HepG2 (cell line): ENCODE results near the gene MAN1A2. TPM values are rescaled to one million over a fixed set of nuclear protein-coding genes. Genes with fewer than 3 reads are reported as not detected.

ENCODE experiments used
- CREM ChIP-seq, 2 experiments: sonication (generic) in 1 of 2; formaldehyde crosslinking in 1 of 2; IDR thresholded peaks; 2 replicates each; pipeline versions ENCODE4 v1.4.0 to v1.6.1; 2016 to 2020; ENCODE audit warnings: antibody characterized with exemption in 1 of 2, mild to moderate bottlenecking in 1 of 2, missing genetic modification reagents in 1 of 2
- KLF16 ChIP-seq, 2 experiments: sonication (generic) in 1 of 2; formaldehyde crosslinking in 1 of 2; IDR thresholded peaks; 2 replicates each; pipeline versions ENCODE4 v1.6.1 to v1.8.0; 2016 to 2023; ENCODE audit warnings: missing genetic modification reagents in 2 of 2, missing compliant biosample characterization in 1 of 2
- MED8 ChIP-seq: sonication (generic); formaldehyde crosslinking; IDR thresholded peaks from 2 replicates; pipeline ENCODE4 v1.8.1; 2023; ENCODE audit warnings: mild to moderate bottlenecking, missing genetic modification reagents; ENCODE audit not compliant: insufficient replicate concordance
- MYC ChIP-seq: sonication (generic); formaldehyde crosslinking; IDR thresholded peaks from 2 replicates; pipeline ENCODE4 v1.9.0; 2021; ENCODE audit warnings: missing genetic modification reagents, borderline replicate concordance
- U2AF1 ChIP-seq: fragments of 200-400 bp; formaldehyde crosslinking; optimal IDR thresholded peaks from 2 replicates; pipeline ENCODE3; 2017; ENCODE audit warnings: mild to moderate bottlenecking, low read depth, low read length
- YEATS4 ChIP-seq: sonication (generic); formaldehyde crosslinking; IDR thresholded peaks from 2 replicates; pipeline ENCODE4 v1.4.0; 2020; ENCODE audit warnings: missing genetic modification reagents, borderline replicate concordance
- ZNF331 ChIP-seq: sonication (generic); formaldehyde crosslinking; IDR thresholded peaks from 2 replicates; pipeline ENCODE4 v1.4.0; 2020; ENCODE audit warnings: missing genetic modification reagents
- ZNF746 ChIP-seq: sonication (generic); formaldehyde crosslinking; IDR thresholded peaks from 2 replicates; pipeline ENCODE4 v1.8.0; 2022; ENCODE audit warnings: mild to moderate bottlenecking, missing genetic modification reagents
- polyA plus RNA-seq, 8 experiments: library from polyadenylated mRNA; depleted of rRNA in 3 of 8; stranded (reverse) in 7 of 8; unstranded in 1 of 8; fragments of >200 nt; fragmentation: Illumina TruSeq in 4 of 8; extraction: Trizol in 4 of 8; gene quantifications; 2 replicates each; pipeline versions ENCODE4 v1.2.1 to v1.2.3, GENCODE V29; 2011 to 2016; ENCODE audit warnings: low read depth in 4 of 8, missing spikeins in 1 of 8, mixed read lengths in 1 of 8; ENCODE audit not compliant: insufficient read depth in 1 of 8
- total RNA-seq, 5 experiments: library from RNA; depleted of rRNA; stranded (reverse); fragments of >200 nt; fragmentation: Illumina TruSeq; extraction: Trizol; gene quantifications; 2 replicates each; pipeline ENCODE4 v1.2.3, GENCODE V29; 2016; ENCODE audit warnings: low read depth in 1 of 5
- TF ChIP-seq, protein P1 (sequence below): IDR thresholded peaks from 2 replicates; pipeline ENCODE4 v1.4.0; 2020; ENCODE audit warnings: mild to moderate bottlenecking, missing genetic modification reagents
- TF ChIP-seq, protein P2 (sequence below): sonication (generic); formaldehyde crosslinking; IDR thresholded peaks from 2 replicates; pipeline ENCODE4 v1.4.0; 2020; ENCODE audit warnings: missing genetic modification reagents
- TF ChIP-seq, protein P3 (sequence below): sonication (generic); formaldehyde crosslinking; IDR thresholded peaks from 2 replicates; pipeline ENCODE4 v1.8.0; 2022; ENCODE audit warnings: low read depth, missing genetic modification reagents
- TF ChIP-seq, protein P4 (sequence below): sonication (generic); formaldehyde crosslinking; IDR thresholded peaks from 2 replicates; pipeline ENCODE4 v1.5.1; 2020; ENCODE audit warnings: missing genetic modification reagents, mild to moderate bottlenecking, borderline replicate concordance

MAN1A2 gene
- total and polyA plus RNA-seq, 2 of the 13 experiments (the other 11 are each of a cell fraction or from before 2014, with no cell fraction given): 8.0 to 19.9 TPM

DNA sequence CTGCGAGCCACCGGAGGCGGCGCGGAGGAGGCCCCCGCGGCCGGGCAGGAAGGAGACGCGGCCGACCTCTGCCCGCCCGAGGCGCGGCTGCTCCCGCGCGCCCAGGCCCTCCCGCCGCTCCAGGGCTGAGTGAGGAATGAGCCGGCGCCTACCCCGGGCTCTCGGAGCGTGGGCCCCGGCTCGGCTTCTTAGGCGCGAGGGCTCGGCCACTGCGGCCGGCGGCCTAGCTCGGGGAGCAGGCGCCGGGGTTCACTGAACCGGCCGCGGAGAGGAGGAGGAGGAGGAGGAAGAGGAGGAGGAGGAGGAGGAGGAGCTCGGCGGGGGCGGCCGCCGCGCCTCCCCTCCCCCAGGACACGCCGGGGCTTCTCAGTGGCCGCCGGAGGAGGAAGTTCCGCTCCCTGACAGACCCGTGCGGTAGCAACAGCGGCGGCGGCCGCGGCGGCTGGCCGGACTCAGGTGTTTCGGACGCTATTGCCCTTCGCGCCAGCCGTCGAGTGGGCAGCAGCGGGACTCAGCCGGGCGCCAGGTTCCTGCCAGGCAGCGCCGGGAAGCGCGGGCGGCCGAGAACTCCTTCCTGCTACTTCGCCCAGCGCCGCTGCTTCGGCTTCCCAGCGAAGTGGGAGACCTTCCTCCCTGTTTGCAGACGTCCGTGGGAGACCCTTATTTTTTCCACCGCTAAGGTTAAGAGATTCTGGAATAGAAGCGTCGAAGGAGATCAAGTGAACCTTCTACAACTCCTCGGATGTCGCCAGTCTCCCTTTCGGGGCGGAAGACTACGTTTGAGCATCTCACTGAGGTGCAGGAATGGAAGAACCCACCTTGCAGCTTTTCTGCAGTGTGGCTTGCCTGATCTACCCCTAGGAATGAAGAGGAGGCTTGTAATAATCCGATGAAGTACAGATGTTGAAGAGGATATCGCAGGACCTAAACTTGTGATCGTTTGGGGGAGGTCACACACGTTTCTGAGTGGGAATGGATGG, at the start of gene MAN1A2 (continued):
- TF ChIP-seq, protein P1, sequence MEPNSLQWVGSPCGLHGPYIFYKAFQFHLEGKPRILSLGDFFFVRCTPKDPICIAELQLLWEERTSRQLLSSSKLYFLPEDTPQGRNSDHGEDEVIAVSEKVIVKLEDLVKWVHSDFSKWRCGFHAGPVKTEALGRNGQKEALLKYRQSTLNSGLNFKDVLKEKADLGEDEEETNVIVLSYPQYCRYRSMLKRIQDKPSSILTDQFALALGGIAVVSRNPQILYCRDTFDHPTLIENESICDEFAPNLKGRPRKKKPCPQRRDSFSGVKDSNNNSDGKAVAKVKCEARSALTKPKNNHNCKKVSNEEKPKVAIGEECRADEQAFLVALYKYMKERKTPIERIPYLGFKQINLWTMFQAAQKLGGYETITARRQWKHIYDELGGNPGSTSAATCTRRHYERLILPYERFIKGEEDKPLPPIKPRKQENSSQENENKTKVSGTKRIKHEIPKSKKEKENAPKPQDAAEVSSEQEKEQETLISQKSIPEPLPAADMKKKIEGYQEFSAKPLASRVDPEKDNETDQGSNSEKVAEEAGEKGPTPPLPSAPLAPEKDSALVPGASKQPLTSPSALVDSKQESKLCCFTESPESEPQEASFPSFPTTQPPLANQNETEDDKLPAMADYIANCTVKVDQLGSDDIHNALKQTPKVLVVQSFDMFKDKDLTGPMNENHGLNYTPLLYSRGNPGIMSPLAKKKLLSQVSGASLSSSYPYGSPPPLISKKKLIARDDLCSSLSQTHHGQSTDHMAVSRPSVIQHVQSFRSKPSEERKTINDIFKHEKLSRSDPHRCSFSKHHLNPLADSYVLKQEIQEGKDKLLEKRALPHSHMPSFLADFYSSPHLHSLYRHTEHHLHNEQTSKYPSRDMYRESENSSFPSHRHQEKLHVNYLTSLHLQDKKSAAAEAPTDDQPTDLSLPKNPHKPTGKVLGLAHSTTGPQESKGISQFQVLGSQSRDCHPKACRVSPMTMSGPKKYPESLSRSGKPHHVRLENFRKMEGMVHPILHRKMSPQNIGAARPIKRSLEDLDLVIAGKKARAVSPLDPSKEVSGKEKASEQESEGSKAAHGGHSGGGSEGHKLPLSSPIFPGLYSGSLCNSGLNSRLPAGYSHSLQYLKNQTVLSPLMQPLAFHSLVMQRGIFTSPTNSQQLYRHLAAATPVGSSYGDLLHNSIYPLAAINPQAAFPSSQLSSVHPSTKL (CRISPR knock-in tag): peak; percentile 58; the same call in 1 of the 2 replicates
- TF ChIP-seq, protein P2, sequence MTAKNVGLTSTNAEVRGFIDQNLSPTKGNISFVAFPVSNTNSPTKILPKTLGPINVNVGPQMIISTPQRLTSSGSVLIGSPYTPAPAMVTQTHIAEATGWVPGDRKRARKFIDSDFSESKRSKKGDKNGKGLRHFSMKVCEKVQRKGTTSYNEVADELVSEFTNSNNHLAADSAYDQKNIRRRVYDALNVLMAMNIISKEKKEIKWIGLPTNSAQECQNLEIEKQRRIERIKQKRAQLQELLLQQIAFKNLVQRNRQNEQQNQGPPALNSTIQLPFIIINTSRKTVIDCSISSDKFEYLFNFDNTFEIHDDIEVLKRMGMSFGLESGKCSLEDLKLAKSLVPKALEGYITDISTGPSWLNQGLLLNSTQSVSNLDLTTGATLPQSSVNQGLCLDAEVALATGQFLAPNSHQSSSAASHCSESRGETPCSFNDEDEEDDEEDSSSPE: peak; percentile 62
- TF ChIP-seq ZNF331 (CRISPR knock-in tag) (peak; percentile 14; the same call in 1 of the 2 replicates), MED8 (CRISPR knock-in tag) (no peak), YEATS4 (peak; percentile 84), U2AF1 (peak; percentile 69), MYC (peak; percentile 43), KLF16 (CRISPR knock-in tag; IDR thresholded peaks at IDR 0.05) (peak; percentile 46 to 68; a peak in 3 of 4 replicates), CREM (IDR thresholded peaks at IDR 0.05) (peak; percentile 20; the same call in 1 of the 2 replicates), CREM (CRISPR knock-in tag; IDR thresholded peaks at IDR 0.05) (no peak), ZNF746 (CRISPR knock-in tag) (peak; percentile 71; the same call in 1 of the 2 replicates)
- TF ChIP-seq, protein P3, sequence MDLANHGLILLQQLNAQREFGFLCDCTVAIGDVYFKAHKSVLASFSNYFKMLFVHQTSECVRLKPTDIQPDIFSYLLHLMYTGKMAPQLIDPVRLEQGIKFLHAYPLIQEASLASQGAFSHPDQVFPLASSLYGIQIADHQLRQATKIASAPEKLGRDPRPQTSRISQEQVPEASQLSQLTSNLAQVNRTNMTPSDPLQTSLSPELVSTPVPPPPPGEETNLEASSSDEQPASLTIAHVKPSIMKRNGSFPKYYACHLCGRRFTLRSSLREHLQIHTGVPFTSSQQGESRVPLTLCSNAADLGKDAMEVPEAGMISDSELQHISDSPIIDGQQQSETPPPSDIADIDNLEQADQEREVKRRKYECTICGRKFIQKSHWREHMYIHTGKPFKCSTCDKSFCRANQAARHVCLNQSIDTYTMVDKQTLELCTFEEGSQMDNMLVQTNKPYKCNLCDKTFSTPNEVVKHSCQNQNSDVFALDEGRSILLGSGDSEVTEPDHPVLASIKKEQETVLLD (CRISPR knock-in tag): peak; percentile 40; the same call in 1 of the 2 replicates
- TF ChIP-seq, protein P4, sequence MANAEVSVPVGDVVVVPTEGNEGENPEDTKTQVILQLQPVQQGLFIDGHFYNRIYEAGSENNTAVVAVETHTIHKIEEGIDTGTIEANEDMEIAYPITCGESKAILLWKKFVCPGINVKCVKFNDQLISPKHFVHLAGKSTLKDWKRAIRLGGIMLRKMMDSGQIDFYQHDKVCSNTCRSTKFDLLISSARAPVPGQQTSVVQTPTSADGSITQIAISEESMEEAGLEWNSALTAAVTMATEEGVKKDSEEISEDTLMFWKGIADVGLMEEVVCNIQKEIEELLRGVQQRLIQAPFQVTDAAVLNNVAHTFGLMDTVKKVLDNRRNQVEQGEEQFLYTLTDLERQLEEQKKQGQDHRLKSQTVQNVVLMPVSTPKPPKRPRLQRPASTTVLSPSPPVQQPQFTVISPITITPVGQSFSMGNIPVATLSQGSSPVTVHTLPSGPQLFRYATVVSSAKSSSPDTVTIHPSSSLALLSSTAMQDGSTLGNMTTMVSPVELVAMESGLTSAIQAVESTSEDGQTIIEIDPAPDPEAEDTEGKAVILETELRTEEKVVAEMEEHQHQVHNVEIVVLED (CRISPR knock-in tag): 0 out of 2 replicates have a peak, but pooled peaks have one; percentile 38
